ENCODE data around the gene KLHL5. TPM values are rescaled to one million over a fixed set of nuclear protein-coding genes. Genes with fewer than 3 reads are reported as not detected.

Gene KLHL5
- total RNA-seq, 1 experiment from 2014 or later = 128 TPM

GRCh38 chr4:39169426-39169825, 107.4 kb downstream of the KLHL5 start:
- H3K4me3 ChIP-seq (ENCODE audit: low read depth in 2 of 2, low read length in 2 of 2) = no peak overlapping the region
- H3K27me3 ChIP-seq (ENCODE audit: control insufficient read depth, insufficient read depth, low read length) = no peaks in the 10 kb centered on the region
- H3K4me1 ChIP-seq (ENCODE audit: control insufficient read depth, insufficient read depth, low read length) = no peaks in the 10 kb centered on the region
- no peak overlapping the region for H3K27ac ChIP-seq (ENCODE audit: low read length)
- POLR2A ChIA-PET = no interaction called here
- H3K9me3 ChIP-seq (ENCODE audit: control insufficient read depth, insufficient read depth, low read depth, low read length) = no peaks in the 10 kb centered on the region
- in situ Hi-C loops (cut with HindIII; ENCODE audit: low pct_unique_long_range_greater_than_20kb, low sequenced_read_pairs) = no loop called here
- no TSS peak for BruUV-seq (replicated peaks)
- CTCF ChIA-PET = interaction anchor here (0.6 kb wide), 1 partner anchor 12 kb away, joined by 3 read pairs; no protein-coding TSS in a partner anchor
- no peak for DNase-seq (ENCODE audit: low read depth, low spot score)
- peak; percentile 38; the same call in 1 of the 2 replicates for ATAC-seq
- intact Hi-C loops (cut with micrococcal nuclease; ENCODE audit: unreplicated experiment) = no loop called here
- no peak for TF ChIP-seq CTCF (IDR thresholded peaks at IDR 0.05)
- H3K36me3 ChIP-seq (ENCODE audit: control insufficient read depth, insufficient read depth, low read length) = no peaks in the 10 kb centered on the region

DNA sequence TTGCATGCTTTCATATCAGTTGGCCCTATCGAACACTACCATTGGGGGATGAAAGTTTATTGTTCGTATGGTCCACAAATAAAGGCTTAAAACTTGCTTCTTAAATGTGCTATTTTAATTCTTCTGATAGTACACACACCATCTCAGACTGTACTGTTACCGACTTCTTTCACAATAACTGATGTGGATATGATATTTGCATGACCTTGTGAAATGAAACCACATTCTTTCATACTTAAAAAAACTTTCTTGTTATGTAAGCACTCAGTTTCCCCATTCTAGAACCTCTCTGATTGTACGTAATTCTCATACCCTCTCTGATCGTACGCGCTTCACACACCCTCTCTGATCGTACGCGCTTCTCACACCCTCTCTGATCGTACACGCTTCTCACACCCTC, 108.3 kb downstream of the KLHL5 start:
- POLR2A ChIA-PET = no interaction called here
- ATAC-seq = no peak
- TF ChIP-seq CTCF (IDR thresholded peaks at IDR 0.05) = no peak
- TF ChIP-seq SIN3A (IDR thresholded peaks at IDR 0.05; ENCODE audit: borderline replicate concordance, insufficient read depth, low read depth, low read length) = no peak
- no peak for TF ChIP-seq TCF7L2 (IDR thresholded peaks at IDR 0.05; ENCODE audit: low read depth, low read length)
- no peak for TF ChIP-seq REST (IDR thresholded peaks at IDR 0.05; ENCODE audit: insufficient read depth in 1 of 2, low read depth in 2 of 2, low read length in 1 of 2)
- TF ChIP-seq POLR2AphosphoS5 (IDR thresholded peaks at IDR 0.05; ENCODE audit: low read depth, low read length) = no peak
- H3K4me1 ChIP-seq (ENCODE audit: control insufficient read depth, insufficient read depth, low read length) = no peaks in the 10 kb centered on the region
- in situ Hi-C loops (cut with HindIII; ENCODE audit: low pct_unique_long_range_greater_than_20kb, low sequenced_read_pairs) (no loop called here), intact Hi-C loops (cut with micrococcal nuclease; ENCODE audit: unreplicated experiment) (no loop called here)
- no peak overlapping the region for H3K4me3 ChIP-seq (ENCODE audit: low read depth in 2 of 2, low read length in 2 of 2)
- CTCF ChIA-PET = no interaction called here
- no TSS peak for BruUV-seq (replicated peaks)
- no peak overlapping the region for H3K27ac ChIP-seq (ENCODE audit: low read length)
- DNase-seq (ENCODE audit: low read depth, low spot score) = no peak
- H3K36me3 ChIP-seq (ENCODE audit: control insufficient read depth, insufficient read depth, low read length) = no peaks in the 10 kb centered on the region
- no peaks in the 10 kb centered on the region for H3K9me3 ChIP-seq (ENCODE audit: control insufficient read depth, insufficient read depth, low read depth, low read length)
- H3K27me3 ChIP-seq (ENCODE audit: control insufficient read depth, insufficient read depth, low read length) = no peaks in the 10 kb centered on the region

Other genes with a start within 250 kb of the KLHL5 start
- 1.1 TPM for gene TLR6, start 205.4 kb upstream of the KLHL5 start, total RNA-seq (2021; ENCODE audit: unreplicated experiment)
- 32.0 TPM for gene FAM114A1, start 194.4 kb upstream of the KLHL5 start, total RNA-seq (2021; ENCODE audit: unreplicated experiment)
- gene TMEM156, start 29.8 kb upstream of the KLHL5 start, total RNA-seq (2021; ENCODE audit: unreplicated experiment) = 5.8 TPM
- gene WDR19, start 120.3 kb downstream of the KLHL5 start, total RNA-seq (2021; ENCODE audit: unreplicated experiment) = 16.0 TPM

All from Panc1 (cell line).